H7 (cell line): ENCODE measurements around the gene IGF1R. TPM values are rescaled to one million over a fixed set of nuclear protein-coding genes. Genes with fewer than 3 reads are reported as not detected.

ENCODE experiments used
- DNase-seq: peaks from one replicate; pipeline ENCODE4 v3.0.0; 2012
- H3K27me3 ChIP-seq: 2 replicates; pipeline ENCODE4 v1.6.0; 2011; ENCODE audit warnings: mild to moderate bottlenecking, low read length; ENCODE audit not compliant: control insufficient read depth, insufficient read depth
- H3K36me3 ChIP-seq: replicated peaks from 2 replicates; pipeline ENCODE4 v1.5.1; 2011; ENCODE audit warnings: low read length; ENCODE audit not compliant: control insufficient read depth, insufficient read depth
- H3K4me3 ChIP-seq: 2 replicates; pipeline ENCODE4 v1.5.1; 2011; ENCODE audit warnings: low read depth, mild to moderate bottlenecking, control low read depth, low read length, moderate library complexity; ENCODE audit not compliant: insufficient read depth
- total RNA-seq: library from RNA; depleted of rRNA; stranded (reverse); fragments of >200 nt; shearing (Covaris generic); gene quantifications from 2 replicates; pipeline ENCODE4 v1.2.3, GENCODE V29; 2014

IGF1R gene
- total RNA-seq, 1 experiment from 2014 or later, result 33.0 TPM

DNA sequence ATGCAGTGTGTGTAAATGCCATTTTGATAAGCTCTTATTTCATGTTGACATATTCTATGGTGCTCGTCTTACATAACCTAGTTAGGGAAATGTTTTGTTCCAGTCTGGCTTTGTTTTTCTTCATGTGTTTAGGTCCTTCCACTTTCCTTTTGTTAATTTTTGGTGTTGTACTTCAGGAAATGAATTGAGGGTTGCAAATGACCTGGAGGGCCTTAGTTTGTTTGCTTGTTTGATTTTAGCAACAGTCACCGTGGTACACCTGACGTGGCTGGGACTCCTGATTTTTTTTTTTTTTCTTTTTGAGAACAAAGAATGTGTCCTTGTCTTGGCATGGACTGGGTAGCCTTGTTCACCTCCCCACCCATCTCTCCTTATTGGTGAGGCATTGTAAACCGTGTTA, 114.8 kb downstream of the IGF1R start:
- Histone ChIP-seq H3K36me3 (no peaks in the 10 kb centered on the region; the same call in 1 of the 2 replicates), H3K4me3 (no peak overlapping the region), H3K27me3 (no peaks in the 10 kb centered on the region)
- no peak for DNase-seq

DNA sequence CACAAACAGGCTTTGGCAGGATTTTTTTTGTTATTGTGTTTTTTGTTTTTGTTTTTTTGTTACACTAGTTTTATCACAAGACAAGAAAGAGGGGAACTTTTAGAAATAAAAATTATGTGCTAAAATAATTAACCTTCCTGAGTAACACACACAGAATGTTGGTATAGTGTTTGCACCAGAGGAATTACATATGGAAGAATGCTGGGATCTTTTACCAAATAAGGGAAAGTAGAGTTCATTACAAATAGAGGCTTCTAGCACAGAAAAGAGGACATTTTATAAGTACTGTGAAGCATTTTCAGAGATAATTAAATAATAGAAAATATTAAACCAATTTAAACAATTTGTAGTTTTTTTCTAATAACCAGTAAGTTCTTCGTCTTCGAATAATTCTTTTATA, 116.0 kb downstream of the IGF1R start:
- DNase-seq, result no peak

DNA sequence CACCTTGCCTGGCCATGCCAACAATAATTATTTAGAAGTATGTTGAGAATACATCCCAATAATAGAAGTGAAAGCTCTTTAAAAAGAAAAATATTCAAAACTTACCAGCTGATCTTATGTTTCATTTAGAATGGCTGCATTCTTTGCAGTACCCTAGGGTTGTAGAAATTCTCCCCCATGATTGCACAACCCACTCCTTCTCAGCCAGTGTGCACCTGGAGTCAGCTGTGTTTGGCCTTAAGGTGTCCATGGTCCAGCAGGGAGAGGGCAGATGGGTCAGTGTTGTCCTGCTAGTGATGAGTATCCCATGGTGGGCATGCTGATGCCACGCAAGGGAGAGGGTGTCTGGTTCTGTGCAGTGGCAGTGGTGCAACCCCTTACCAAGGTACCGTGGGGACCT, 117.3 kb downstream of the IGF1R start:
- no peaks in the 10 kb centered on the region for H3K36me3 ChIP-seq
- no peak for DNase-seq
- no peak overlapping the region for H3K4me3 ChIP-seq
- no peaks in the 10 kb centered on the region for H3K27me3 ChIP-seq

More for the DNA sequence above, 116.0 kb downstream of the IGF1R start:
- Histone ChIP-seq H3K36me3 (no peaks in the 10 kb centered on the region; the same call in 1 of the 2 replicates), H3K27me3 (no peaks in the 10 kb centered on the region), H3K4me3 (no peak overlapping the region)

DNA sequence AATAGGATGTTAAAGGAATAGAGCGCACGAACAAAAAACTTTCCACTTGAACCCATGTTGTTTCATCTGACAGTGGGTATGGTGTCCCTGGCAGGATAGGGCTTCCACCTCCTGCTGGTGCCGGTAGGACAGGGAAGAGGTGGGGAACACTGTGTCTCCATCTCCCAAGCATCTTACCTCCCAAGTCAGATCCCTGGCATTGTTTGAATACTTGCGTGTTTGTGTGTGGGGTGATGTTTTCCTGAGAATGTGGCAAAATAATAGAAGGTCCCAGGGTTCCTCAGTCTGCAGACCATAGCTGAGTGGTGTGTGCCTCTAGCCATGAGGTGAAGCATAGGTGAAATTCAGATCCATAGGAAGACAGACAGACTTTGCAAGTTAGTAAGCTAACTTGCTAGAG, 119.4 kb downstream of the IGF1R start:
- Histone ChIP-seq H3K27me3 (no peaks in the 10 kb centered on the region), H3K4me3 (no peak overlapping the region), H3K36me3 (no peaks in the 10 kb centered on the region)
- DNase-seq, result peak; percentile 42

DNA sequence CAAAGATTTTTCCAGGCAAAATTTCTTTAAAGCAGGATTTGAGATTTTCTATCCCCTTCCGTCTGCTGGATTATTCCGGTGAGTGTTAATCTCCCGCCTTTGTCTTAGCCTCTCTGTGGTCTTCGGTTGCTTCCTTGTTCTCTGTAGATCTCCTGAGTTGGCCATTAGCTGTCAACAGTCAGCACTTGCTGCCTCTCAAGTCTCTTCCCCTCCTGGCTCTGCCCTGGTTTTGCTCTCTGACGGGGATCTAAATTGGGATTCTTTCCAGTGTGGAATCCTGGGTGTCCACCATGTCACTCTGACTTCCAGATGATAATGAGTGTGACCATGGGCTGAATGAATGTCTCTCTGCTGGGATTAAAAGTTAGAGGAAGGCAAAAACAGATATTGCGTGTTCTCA, 121.5 kb downstream of the IGF1R start:
- H3K4me3 ChIP-seq, result no peak overlapping the region
- no peak for DNase-seq
- H3K36me3 ChIP-seq, result no peaks in the 10 kb centered on the region
- no peaks in the 10 kb centered on the region for H3K27me3 ChIP-seq

DNA sequence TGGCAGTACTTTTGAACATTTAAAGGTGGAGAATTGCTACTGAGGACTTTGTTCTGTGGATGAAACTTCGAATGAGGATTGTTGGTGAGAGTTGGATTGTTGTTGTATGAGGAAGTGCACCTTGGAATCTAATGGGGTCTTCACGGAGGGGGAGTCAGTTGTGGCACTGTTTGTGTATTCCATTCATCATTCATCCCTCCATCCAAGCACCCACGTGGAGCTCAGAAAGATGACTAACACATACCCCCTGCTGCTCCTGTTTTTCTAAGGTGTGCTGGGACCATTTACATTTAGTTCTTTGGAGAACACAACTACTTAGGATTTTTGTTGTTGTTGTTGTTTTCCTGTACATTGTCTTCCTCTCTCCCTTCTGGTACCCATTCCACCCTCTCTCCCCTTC, 122.6 kb downstream of the IGF1R start:
- Histone ChIP-seq H3K4me3 (no peak overlapping the region), H3K27me3 (no peaks in the 10 kb centered on the region), H3K36me3 (no peaks in the 10 kb centered on the region)
- no peak for DNase-seq

DNA sequence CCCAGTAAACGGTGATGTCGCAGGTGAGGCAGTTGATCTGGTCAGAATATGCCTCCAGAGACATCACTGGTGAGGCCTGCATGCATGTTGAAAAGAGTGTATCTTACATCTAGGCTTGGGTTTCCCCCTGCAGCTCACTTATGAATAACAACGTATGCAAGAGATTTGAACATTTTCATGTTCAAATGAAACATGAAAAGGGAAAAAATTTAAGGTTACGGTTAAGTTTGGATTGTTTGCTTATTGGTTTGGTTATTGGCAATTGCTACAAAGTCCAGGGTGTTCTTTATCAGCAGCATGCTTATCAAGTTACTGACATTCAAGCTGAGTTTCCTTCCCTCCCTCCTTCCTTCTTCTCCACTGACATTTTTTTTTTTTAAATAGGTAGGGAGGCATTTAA, 123.2 kb downstream of the IGF1R start:
- no peaks in the 10 kb centered on the region for H3K27me3 ChIP-seq
- DNase-seq, result no peak
- H3K4me3 ChIP-seq, result no peak overlapping the region
- H3K36me3 ChIP-seq, result no peaks in the 10 kb centered on the region

DNA sequence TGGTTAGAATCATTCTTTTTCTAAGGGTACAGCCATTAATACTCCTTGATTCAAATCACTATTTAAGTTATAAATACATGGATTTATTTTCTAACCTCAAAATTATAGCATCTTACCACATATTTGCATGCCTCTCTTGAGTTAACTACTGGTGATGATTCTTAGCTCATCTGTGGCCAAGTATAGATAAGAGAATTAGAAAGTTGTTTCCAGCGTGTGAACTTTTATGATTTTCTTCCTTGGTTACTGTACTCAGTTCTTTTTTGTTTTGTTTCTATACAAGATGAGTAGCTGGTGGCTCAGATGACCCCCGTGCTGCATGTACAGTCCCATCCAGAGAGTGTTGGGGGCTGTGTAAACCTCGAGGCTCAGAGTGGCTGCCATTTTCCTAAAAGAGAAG, 124.6 kb downstream of the IGF1R start:
- DNase-seq, result no peak
- no peaks in the 10 kb centered on the region for H3K27me3 ChIP-seq
- H3K4me3 ChIP-seq, result no peak overlapping the region
- no peaks in the 10 kb centered on the region for H3K36me3 ChIP-seq

DNA sequence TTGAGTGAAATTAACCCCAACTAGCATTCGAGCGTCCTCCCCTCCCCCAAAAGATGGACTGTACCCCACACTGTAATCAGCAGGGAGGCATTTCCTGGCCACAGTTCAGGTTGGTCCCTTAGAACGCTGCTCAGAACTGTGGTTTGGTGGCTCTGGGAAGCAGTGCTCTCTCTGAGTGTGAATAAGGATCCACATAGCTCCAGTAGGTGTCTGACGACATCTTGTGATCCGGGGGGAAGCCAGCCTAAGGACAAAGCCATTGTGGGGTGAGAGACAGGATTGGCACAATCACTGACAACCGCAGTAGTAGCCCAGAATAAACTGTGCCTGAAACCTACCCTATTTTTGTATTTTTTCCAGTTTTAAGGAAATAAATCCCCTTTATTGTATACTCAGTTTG, 125.3 kb downstream of the IGF1R start:
- Histone ChIP-seq H3K27me3 (no peaks in the 10 kb centered on the region), H3K4me3 (no peak overlapping the region), H3K36me3 (no peaks in the 10 kb centered on the region)
- no peak for DNase-seq

DNA sequence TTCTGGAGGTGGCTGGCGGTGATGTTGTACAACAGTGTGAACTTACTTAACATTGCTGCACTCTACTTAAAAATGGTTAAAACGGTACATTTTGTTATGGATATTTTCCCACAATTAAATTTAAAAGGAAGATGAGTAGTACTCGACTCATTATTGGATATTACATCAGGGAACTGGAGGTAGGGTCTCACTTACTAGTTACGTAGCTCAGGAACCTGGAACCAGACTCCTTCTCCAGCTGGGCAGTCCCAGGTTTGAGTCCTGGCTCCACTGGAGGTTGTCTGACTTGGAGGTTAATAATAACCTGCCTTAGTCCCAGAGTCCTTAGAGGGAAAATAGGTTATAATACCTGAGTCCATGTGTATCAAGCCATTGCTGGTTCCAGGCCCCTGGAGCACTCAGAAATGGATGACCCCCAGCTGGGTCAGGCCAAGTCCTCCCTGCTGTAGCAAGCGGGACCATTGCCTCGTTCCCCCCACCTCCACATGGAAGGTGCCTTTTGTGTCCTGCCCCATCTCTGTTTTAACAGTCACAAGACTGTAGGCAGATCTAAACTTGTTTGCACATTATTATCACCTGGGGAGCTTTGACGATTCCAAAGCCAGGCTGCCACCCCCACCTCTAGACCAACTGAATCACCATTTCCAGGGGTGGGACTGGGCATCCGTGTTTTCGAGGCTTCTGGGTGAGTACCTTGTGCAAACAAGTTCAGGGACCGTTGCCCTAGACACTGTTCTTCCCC, 126.6 kb downstream of the IGF1R start:
- Histone ChIP-seq H3K36me3 (no peaks in the 10 kb centered on the region), H3K27me3 (no peaks in the 10 kb centered on the region), H3K4me3 (no peak overlapping the region)
- no peak for DNase-seq

DNA sequence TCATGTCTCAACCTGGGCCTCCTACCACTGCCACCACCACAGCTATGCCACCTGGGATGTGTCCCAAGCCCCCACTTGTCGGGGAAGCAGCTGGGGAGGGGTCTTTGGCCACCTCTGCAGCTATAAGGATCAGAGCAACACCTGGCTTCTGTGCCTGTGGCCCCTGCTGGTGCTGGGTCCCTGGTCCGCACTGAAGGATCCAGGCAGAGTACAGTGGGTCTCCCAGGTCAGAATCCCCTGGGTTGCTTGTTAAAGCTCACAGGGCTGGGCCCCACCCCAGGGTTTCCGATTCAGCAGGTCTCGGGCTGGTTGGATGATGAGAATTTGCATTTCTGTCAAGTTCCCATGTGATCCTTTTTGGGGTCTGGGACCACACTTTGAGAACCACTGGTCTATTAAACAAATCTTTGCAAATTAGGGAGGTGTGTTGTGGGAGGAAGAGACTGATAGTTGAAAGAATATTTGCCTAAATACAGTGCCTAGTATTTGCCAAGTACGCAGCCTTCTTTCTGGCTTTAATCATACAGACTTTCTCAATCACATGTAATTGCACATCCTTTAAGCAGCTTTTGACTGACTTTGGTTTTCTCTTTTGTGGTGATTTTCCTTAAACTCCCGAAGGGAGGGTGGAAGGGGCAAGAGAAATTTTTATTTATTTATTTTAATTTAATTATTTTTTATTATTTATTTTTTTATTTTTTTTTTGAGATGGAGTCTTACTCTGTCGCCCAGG, 127.3 kb downstream of the IGF1R start:
- Histone ChIP-seq H3K36me3 (no peaks in the 10 kb centered on the region), H3K4me3 (no peak overlapping the region), H3K27me3 (no peaks in the 10 kb centered on the region)
- DNase-seq, result no peak

DNA sequence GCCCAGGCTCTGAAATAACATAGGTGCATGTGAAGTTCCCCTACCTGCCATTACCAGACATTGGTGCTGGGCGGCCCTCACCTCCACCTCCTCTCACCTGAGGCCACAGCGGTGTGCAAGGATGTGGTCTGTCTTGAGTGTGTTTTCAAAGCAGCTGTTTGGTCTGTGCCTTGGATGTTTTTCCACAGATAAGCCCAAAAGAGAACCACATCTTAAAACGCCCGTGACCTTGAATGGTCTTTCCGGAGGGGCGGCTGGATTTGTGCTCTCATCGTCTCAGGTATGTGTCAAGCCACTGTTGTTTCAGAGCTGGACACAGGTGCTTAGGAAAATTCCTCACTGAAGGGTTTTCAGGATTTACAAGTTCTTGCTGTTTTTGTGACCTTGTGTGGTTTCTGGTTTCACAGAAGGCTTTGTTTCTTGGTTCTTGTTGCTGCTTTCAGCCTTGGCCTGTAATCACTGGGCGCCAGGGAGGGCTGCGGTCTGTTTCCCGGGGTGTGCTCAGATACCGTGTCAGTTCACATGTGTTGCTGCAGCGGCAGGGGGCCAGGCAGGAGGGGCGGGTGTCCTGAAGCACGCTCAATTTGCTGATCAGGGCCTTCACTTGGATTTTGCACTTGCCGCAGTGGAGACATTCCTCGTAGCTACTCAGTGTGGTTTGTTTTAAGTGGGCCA, 128.4 kb downstream of the IGF1R start:
- DNase-seq, result no peak
- Histone ChIP-seq H3K4me3 (no peak overlapping the region), H3K27me3 (no peaks in the 10 kb centered on the region), H3K36me3 (no peaks in the 10 kb centered on the region)

DNA sequence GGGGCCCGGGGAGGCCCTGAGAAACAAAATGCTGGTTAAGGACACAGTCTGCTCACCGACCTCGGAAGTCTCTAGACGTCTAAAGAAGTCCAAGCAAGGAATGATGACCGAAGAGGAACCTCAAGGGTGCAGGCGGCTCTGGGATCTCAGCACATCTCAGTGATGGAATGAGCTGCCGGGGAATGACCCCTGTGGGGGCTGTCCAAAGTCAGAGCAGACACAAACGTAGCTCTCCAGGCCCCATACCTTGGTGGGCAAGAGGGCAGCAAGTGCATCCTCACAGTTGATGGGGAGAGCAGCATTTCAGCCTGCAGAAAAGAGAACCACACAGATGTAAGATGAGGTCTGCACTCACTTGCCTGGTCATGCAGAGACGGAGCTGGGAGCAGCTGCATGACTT, 129.1 kb downstream of the IGF1R start:
- Histone ChIP-seq H3K36me3 (no peaks in the 10 kb centered on the region), H3K27me3 (no peaks in the 10 kb centered on the region), H3K4me3 (no peak overlapping the region)
- no peak for DNase-seq

DNA sequence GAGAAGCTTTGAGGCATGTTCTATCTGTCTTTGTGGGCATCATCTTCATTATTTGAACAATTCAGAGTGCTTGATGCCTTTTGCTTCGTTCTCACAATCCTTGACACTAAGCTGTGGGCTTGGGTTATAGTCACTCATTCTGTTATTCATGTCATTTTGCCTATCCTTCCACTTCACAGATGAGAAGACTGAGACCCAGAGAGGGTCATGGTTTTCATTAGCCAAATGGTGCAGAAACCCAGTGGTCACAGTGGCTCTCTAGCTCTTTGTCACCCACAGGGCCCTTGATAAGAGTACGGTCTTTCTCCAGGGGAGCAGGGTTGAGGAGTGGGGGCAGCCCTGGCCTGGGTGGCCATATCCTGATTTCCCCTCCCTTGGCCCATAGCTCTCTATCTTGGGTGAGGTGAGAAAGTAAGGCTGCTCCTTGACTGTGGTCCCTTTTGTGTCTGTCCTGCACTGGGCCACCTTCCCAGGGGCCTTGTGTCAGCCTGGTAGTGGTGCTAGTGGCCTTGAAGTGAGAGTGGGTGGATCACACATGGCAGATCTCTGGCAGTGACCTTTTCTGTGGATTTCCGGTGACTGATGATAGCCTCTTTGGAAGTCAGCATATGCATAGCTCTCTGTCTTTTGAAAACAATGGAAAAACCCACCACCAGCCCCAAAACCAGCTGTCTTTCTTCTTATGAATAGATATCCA, 130.1 kb downstream of the IGF1R start:
- Histone ChIP-seq H3K36me3 (no peaks in the 10 kb centered on the region), H3K27me3 (no peaks in the 10 kb centered on the region), H3K4me3 (no peak overlapping the region)
- no peak for DNase-seq
